Measurements from ENCODE around the gene OR13C2. TPM values are rescaled to one million over a fixed set of nuclear protein-coding genes. Genes with fewer than 3 reads are reported as not detected.

Gene OR13C2
- polyA plus RNA-seq, 1 of the 3 experiments (the other 2 are of a cell fraction) = not detected

- Histone ChIP-seq H4K20me1 (ENCODE audit: insufficient read depth) (no peaks in the 10 kb centered on the region), H2AFZ (ENCODE audit: low read depth) (no peak overlapping the region), H3K9me3 (no peaks in the 10 kb centered on the region), H3K27me3 (ENCODE audit: insufficient read depth) (no peaks in the 10 kb centered on the region), H3F3A (replicated peaks; ENCODE audit: insufficient read depth) (no peaks in the 10 kb centered on the region), H3K36me3 (replicated peaks in 1 of 2; ENCODE audit: control insufficient read depth in 1 of 2, insufficient read depth in 2 of 2, low read length in 1 of 2) (no peaks in the 10 kb centered on the region), H3K4me3 (ENCODE audit: low read depth in 2 of 2, low read length in 1 of 2) (no peak overlapping the region), H3K79me2 (ENCODE audit: insufficient read depth) (no peaks in the 10 kb centered on the region), H3K4me1 (ENCODE audit: control insufficient read depth in 1 of 2, insufficient read depth in 2 of 2, low read depth in 1 of 2, low read length in 1 of 2) (no peaks in the 10 kb centered on the region), H3K9me2 (no peaks in the 10 kb centered on the region), H3K9ac (no peak overlapping the region), H3K27ac (ENCODE audit: low read depth in 2 of 2, low read length in 1 of 2) (no peak overlapping the region), H3K4me2 (no peak overlapping the region)
- CTCF ChIA-PET = no interaction called here
- no peak for DNase-seq
- POLR2A ChIA-PET = no interaction called here
- 9% methylated on average over 1 of the region's 1 CpG for WGBS (ENCODE audit: low lambda C conversion rate)
- TF ChIP-seq GATA2 (CRISPR knock-in tag; IDR thresholded peaks at IDR 0.05) (no peak), ZBTB33 (IDR thresholded peaks at IDR 0.05; ENCODE audit: borderline replicate concordance, low read depth) (no peak), ELF1 (IDR thresholded peaks at IDR 0.05) (no peak), USF1 (IDR thresholded peaks at IDR 0.05; ENCODE audit: borderline replicate concordance, low read depth) (no peak), TEAD4 (IDR thresholded peaks at IDR 0.05; ENCODE audit: borderline replicate concordance, insufficient read depth) (no peak), RFX5 (IDR thresholded peaks at IDR 0.05; ENCODE audit: low read length) (no peak), RAD21 (IDR thresholded peaks at IDR 0.05; ENCODE audit: low read length) (no peak), REST (IDR thresholded peaks at IDR 0.05; ENCODE audit: low read depth, low read length) (no peak), RCOR1 (IDR thresholded peaks at IDR 0.05; ENCODE audit: low read length) (no peak), PBX3 (IDR thresholded peaks at IDR 0.05) (no peak), NFIC (IDR thresholded peaks at IDR 0.05; ENCODE audit: borderline replicate concordance) (no peak), NRF1 (IDR thresholded peaks at IDR 0.05; ENCODE audit: low read depth, low read length) (no peak), CHD2 (IDR thresholded peaks at IDR 0.05; ENCODE audit: low read length, partially characterized antibody) (no peak), SIN3A (IDR thresholded peaks at IDR 0.05; ENCODE audit: borderline replicate concordance, low read depth, low read length) (no peak), FOXM1 (IDR thresholded peaks at IDR 0.05; ENCODE audit: low read depth) (no peak)
Measured at GRCh38 chr9:104586496-104587180, 18.8 kb downstream of the OR13C2 start.
